NCI-H1417 treated with DMSO at 0.1 percent for 48 hours (cell line): Measurements from ENCODE around the gene EFHD2.

Experiments
- DNase-seq: peaks from one replicate; lab custom pipeline; 2025; lab: John Stamatoyannopoulos, UW

The EFHD2 gene

DNA sequence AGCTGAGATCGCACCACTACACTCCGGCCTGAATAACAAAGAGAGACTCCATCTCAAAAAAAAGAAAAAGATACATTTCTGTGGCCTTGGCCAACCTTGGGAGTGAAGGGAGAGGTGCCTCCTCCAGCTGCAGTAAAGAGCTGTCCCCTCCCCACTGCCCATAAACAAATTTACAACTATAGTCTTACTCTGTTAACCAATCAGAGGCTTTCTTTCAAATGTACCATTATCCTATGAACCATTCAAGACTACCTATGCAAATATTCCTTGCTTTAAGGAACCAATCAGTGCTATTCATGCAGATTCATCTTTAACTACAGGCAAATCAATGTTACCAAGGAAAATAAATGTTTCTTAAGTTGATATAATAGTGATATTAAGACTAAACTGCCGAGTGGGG is 67.2 kb downstream of the EFHD2 start:
- no peak for DNase-seq

DNA sequence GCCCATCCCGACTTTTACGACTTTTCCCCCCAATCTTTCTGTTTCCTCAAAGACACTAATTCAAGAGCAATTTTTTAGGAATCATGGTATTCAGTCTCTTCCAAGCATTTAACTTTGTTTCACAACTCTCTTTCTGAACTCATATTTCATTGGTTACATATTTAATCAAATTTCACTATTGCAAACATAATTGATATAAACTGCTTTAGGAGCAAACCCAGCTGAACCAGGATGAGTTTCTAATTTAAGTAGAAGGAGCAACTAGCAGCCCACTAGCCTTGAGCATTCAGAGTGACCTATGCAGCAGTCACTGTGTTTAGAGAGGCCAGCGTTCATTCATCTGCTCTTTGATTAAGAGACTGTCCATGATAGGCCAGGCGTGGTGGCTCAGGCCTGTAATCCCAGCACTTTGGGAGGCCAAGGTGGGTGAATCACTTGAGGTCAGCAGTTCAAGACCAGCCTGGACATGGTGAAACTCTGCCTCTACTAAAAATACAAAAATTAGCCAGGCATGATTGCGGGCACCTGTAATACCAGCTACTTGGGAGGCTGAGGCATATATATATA is 68.0 kb downstream of the EFHD2 start:
- no peak for DNase-seq
